ENCODE measurements around the gene SARDH.

DNA sequence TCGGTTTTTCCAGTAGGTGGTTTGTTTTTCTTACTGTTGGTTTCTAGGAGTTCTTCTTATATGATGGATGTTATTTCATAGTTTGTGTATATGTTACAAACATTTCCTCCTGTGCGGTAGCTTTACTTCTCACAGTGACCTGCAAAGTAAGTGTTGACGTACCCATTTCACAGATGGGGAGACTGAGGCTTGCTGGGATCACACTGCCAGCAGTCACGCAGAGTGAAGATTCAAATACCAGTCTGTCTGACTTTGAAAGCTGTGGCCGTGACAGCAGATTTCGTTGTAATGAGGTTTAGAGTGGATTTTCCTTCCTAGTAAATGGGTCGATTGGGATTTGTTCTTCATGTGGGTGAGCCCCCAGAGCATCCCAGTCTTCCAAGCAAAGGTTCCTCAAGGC, 89.0 kb downstream of the SARDH start:
- TF ChIP-seq CTCF (conservative IDR thresholded peaks at IDR 0.05) (no peak), EZH2 (IDR thresholded peaks at IDR 0.05; ENCODE audit: low read depth) (no peak)

Measured in PC-9 (cell line).